ENCODE results near the gene ERO1B. TPM values are rescaled to one million over a fixed set of nuclear protein-coding genes. Genes with fewer than 3 reads are reported as not detected.
A peak's percentile ranks its signal among the peaks of the same experiment; 100 is the strongest.
"Not testable (repeated sequence)": the region's sequence is repeated elsewhere in the genome, so short reads cannot be mapped to it uniquely, and the experiment has no call there.

Gene ERO1B
- 1 to 10 TPM; 1.9 to 2.0 TPM for total RNA-seq

GRCh38 chr1:236281654-236282424 lies at the start of gene ERO1B:
ERO1B (minus strand) TSS chr1:236281958; CDS start chr1:236281783, 175 bp downstream.
- intact Hi-C loops (cut with micrococcal nuclease) = loop anchor here (10.0 kb wide), 1 partner anchor 137 kb away; the partner anchor contains the start of gene GPR137B
- Mint-ChIP-seq H3K4me3 (peak within 1 kb of the TSS; percentile 80), H3K4me1 (ENCODE audit: low read depth) (peaks cover 43% of the 10 kb centered on the region), H3K36me3 (ENCODE audit: low read depth) (no peaks in the 10 kb centered on the region), H3K9me3 (no peaks in the 10 kb centered on the region), H3K27ac (peak within 1 kb of the TSS; percentile 78), H3K27me3 (peaks cover 1% of the 10 kb centered on the region)
- ATAC-seq = peak; percentile 94
- ChIA-PET CTCF (no interaction called here), POLR2A (interaction anchor here (1.0 to 1.5 kb wide), 3 partner anchors 19 to 141 kb away, joined by 4 to 5 read pairs (median 4); no protein-coding TSS in a partner anchor)
- TF ChIP-seq CTCF (IDR thresholded peaks at IDR 0.05) = no peak
- DNase-seq = peak; percentile 97

GRCh38 chr1:236331412-236331811 lies 49.7 kb upstream of the ERO1B start:
- H3K36me3 Mint-ChIP-seq (ENCODE audit: low read depth); POLR2A ChIA-PET; H3K9me3 Mint-ChIP-seq; H3K27ac Mint-ChIP-seq; H3K4me1 Mint-ChIP-seq (ENCODE audit: low read depth); DNase-seq; H3K27me3 Mint-ChIP-seq; ATAC-seq; H3K4me3 Mint-ChIP-seq; CTCF ChIA-PET; intact Hi-C loops (cut with micrococcal nuclease): not testable (repeated sequence)

GRCh38 chr1:236326432-236326831 lies 44.7 kb upstream of the ERO1B start:
- H3K9me3 Mint-ChIP-seq = peaks cover 18% of the 10 kb centered on the region
- H3K36me3 Mint-ChIP-seq (ENCODE audit: low read depth) = peaks cover 3% of the 10 kb centered on the region
- no peak for DNase-seq
- no peak for TF ChIP-seq CTCF (IDR thresholded peaks at IDR 0.05)
- no peak overlapping the region for H3K27ac Mint-ChIP-seq
- ATAC-seq = no peak
- intact Hi-C loops (cut with micrococcal nuclease) = no loop called here
- H3K27me3 Mint-ChIP-seq = no peaks in the 10 kb centered on the region
- ChIA-PET CTCF (no interaction called here), POLR2A (no interaction called here)
- no peaks in the 10 kb centered on the region for H3K4me1 Mint-ChIP-seq (ENCODE audit: low read depth)
- no peak overlapping the region for H3K4me3 Mint-ChIP-seq

GRCh38 chr1:236325567-236325966 lies 43.8 kb upstream of the ERO1B start:
- intact Hi-C loops (cut with micrococcal nuclease) = no loop called here
- H3K4me1 Mint-ChIP-seq (ENCODE audit: low read depth) = no peaks in the 10 kb centered on the region

GRCh38 chr1:236323819-236324411 lies 42.2 kb upstream of the ERO1B start:
- DNase-seq = no peak
- intact Hi-C loops (cut with micrococcal nuclease) = no loop called here
- Mint-ChIP-seq H3K27me3 (no peaks in the 10 kb centered on the region), H3K27ac (no peak overlapping the region), H3K4me3 (no peak overlapping the region), H3K4me1 (ENCODE audit: low read depth) (no peaks in the 10 kb centered on the region), H3K36me3 (ENCODE audit: low read depth) (peaks cover 3% of the 10 kb centered on the region), H3K9me3 (peaks cover 21% of the 10 kb centered on the region)
- ATAC-seq = no peak
- ChIA-PET CTCF (no interaction called here), POLR2A (interaction anchor here (1.0 kb wide), 1 partner anchor 159 kb away, joined by 3 read pairs; no protein-coding TSS in a partner anchor)
- no peak for TF ChIP-seq CTCF (IDR thresholded peaks at IDR 0.05)

More at GRCh38 chr1:236325567-236325966, 43.8 kb upstream of the ERO1B start:
- Mint-ChIP-seq H3K4me3 (no peak overlapping the region), H3K27ac (no peak overlapping the region), H3K9me3 (peaks cover 20% of the 10 kb centered on the region), H3K27me3 (no peaks in the 10 kb centered on the region), H3K36me3 (ENCODE audit: low read depth) (peaks cover 3% of the 10 kb centered on the region)
- no peak for DNase-seq
- TF ChIP-seq CTCF (IDR thresholded peaks at IDR 0.05) = no peak
- ATAC-seq = no peak
- POLR2A ChIA-PET = no interaction called here
- CTCF ChIA-PET = no interaction called here

All from activated CD8-positive, alpha-beta T cell treated with anti-CD3 and anti-CD28 coated beads for 36 hours (primary cell).